HL-60 (cell line): ENCODE data around the gene ABCC1.

Experiments
- DNase-seq, 2 experiments: peaks; one replicate each; pipeline ENCODE4 v3.0.0-alpha.2; 2010 to 2020; ENCODE audit warnings: low read depth in 1 of 2, low spot score in 1 of 2
- H3K27ac ChIP-seq: fragments of 250-450 bp; sonication (Bioruptor Pico); replicated peaks from 2 replicates; pipeline ENCODE4 v1.5.1; 2020; ENCODE audit warnings: mild to moderate bottlenecking, moderate library complexity
- H3K27me3 ChIP-seq: fragments of 250-450 bp; sonication (Bioruptor Pico); 2 replicates; pipeline ENCODE4 v1.5.1; 2021; ENCODE audit warnings: mild to moderate bottlenecking, moderate library complexity; ENCODE audit not compliant: insufficient read depth, poor library complexity, severe bottlenecking
- H3K4me3 ChIP-seq: replicated peaks from 2 replicates; pipeline ENCODE4 v1.5.1; 2011; ENCODE audit warnings: mild to moderate bottlenecking, control low read depth, low read length; ENCODE audit not compliant: insufficient read depth
- CTCF ChIP-seq: IDR thresholded peaks from one replicate; pipeline ENCODE4 v1.5.1; 2011; ENCODE audit warnings: low read length, control low read depth, inconsistent platforms; ENCODE audit not compliant: insufficient read depth
- GABPA ChIP-seq: IDR thresholded peaks from 2 replicates; pipeline ENCODE4 v1.6.1; 2012; ENCODE audit warnings: low read depth
- POLR2AphosphoS5 ChIP-seq: IDR thresholded peaks from 2 replicates; pipeline ENCODE4 v1.6.1; 2012; ENCODE audit warnings: low read depth
- SPI1 ChIP-seq: IDR thresholded peaks from 2 replicates; pipeline ENCODE4 v1.6.1; 2012; ENCODE audit warnings: low read depth, mild to moderate bottlenecking, borderline replicate concordance
- long read RNA-seq: library from polyadenylated mRNA; unstranded; transcript quantifications from one replicate; pipeline ENCODE4 v2.0.0, GENCODE V29; 2020
- TF ChIP-seq, protein P1 (sequence below): IDR thresholded peaks from 2 replicates; pipeline ENCODE4 v1.6.1; 2012; ENCODE audit warnings: low read depth; ENCODE audit not compliant: insufficient replicate concordance

Gene ABCC1
- long read RNA-seq, full-length matches to known transcripts = 2 of 123 reads
- long read RNA-seq, partial matches to known transcripts = 99 of 123 reads
- long read RNA-seq, other reads (novel, unspliced or antisense) = 22 of 123 reads

DNA sequence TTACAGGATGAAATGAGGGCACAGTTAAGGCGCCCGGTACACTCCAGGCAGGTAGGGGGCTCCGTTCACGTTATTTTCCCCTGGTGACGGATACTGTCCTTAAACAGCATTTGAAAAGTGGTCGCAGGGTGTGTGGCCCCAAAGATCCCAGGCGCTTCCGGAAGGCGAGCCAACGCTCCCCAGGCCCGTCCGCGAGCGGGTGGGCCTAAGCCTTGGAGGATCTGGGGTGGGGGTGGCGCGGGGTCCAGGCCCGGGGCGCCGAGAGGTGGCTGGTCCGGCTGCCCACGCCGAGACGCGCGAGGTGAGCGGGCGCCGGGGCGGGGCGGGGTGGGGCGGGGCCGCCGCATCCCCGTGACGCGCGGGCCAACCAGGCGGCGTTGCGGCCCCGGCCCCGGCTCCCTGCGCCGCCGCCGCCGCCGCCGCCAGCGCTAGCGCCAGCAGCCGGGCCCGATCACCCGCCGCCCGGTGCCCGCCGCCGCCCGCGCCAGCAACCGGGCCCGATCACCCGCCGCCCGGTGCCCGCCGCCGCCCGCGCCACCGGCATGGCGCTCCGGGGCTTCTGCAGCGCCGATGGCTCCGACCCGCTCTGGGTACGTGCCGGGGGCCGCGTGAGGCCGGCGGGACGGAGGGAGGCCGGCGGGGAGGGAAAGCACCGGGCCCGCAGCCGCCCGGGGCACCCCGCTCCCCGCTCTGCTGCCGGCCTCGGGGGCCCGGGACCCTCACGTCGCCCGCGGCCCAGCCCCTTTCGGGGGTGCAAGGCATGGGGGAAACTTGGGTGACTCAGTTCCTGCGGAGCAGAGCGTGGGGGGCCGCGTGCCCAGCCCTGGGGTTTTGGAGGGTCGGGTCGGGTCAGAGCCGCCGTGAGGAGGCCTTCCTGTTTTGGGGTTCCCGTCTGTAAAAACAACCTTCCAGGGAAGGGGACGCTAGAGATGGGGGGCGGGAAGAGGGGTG, at the start of gene ABCC1:
Gene ABCC1, plus strand, starts transcription at position 407 of the 951 bp plus-strand sequence. Its CDS starts 136 bp downstream, at position 543.
- peak in 1 of 2 experiments; percentile 34 for DNase-seq
- no peak for TF ChIP-seq GABPA
- TF ChIP-seq SPI1 = peak; percentile 50; the same call in 1 of the 2 replicates
- peak within 1 kb of the TSS; percentile 74 for H3K4me3 ChIP-seq
- peak within 1 kb of the TSS; percentile 52 for H3K27ac ChIP-seq
- no peaks in the 10 kb centered on the region for H3K27me3 ChIP-seq

DNA sequence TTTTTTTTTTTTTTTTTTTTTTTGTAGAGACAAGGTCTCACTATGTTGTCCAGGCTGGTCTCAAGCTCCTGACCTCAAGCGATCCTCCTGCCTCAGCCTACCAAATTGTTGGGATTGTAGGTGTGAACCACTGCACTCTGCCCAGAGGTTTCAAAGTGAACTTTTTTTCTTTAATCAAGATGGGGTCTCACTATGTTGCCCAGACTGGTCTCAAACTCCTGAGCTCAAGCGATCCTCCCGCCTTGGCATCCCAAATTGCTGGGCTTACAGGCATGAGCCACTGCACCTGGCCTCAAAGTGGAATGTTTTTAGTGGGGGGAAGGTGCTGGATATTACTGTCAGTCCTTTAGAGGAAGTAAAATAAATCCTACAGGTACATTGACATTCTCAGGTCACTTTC, 49.1 kb upstream of the ABCC1 start:
- no peaks in the 10 kb centered on the region for H3K27me3 ChIP-seq
- H3K27ac ChIP-seq = no peak overlapping the region
- no peak for DNase-seq
- TF ChIP-seq CTCF = no peak
- no peak for TF ChIP-seq GABPA
- H3K4me3 ChIP-seq = no peak overlapping the region

DNA sequence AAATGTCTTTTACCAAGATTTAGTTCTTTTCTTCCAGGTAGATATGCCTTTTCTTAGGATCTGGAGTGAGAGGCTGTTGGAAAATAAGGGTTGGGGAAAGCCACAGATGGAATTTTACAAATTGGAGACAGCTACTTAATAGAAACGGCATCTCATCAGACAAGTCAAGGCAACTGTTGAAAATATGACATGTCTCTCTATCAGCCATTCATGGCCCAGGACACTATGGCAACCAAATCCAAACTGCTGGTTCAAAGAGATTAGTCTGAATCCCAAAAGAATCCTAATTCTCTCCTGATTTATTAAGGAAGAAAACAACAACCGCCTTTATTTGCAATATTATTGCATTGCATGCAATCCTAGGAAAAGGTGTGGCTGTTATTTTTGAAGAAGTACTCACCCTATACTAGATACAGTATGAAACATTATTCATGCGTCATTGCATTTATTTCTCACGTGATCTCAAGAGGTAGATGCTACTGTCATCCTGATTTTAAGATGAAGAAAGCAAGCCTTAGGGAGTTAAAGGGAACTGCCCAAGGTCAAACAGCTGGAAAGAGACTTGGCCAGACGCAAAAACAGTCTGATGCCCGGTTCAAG, 48.4 kb upstream of the ABCC1 start:
- Histone ChIP-seq H3K4me3 (no peak overlapping the region), H3K27me3 (no peaks in the 10 kb centered on the region), H3K27ac (no peak overlapping the region)
- DNase-seq = no peak
- TF ChIP-seq, protein P1, sequence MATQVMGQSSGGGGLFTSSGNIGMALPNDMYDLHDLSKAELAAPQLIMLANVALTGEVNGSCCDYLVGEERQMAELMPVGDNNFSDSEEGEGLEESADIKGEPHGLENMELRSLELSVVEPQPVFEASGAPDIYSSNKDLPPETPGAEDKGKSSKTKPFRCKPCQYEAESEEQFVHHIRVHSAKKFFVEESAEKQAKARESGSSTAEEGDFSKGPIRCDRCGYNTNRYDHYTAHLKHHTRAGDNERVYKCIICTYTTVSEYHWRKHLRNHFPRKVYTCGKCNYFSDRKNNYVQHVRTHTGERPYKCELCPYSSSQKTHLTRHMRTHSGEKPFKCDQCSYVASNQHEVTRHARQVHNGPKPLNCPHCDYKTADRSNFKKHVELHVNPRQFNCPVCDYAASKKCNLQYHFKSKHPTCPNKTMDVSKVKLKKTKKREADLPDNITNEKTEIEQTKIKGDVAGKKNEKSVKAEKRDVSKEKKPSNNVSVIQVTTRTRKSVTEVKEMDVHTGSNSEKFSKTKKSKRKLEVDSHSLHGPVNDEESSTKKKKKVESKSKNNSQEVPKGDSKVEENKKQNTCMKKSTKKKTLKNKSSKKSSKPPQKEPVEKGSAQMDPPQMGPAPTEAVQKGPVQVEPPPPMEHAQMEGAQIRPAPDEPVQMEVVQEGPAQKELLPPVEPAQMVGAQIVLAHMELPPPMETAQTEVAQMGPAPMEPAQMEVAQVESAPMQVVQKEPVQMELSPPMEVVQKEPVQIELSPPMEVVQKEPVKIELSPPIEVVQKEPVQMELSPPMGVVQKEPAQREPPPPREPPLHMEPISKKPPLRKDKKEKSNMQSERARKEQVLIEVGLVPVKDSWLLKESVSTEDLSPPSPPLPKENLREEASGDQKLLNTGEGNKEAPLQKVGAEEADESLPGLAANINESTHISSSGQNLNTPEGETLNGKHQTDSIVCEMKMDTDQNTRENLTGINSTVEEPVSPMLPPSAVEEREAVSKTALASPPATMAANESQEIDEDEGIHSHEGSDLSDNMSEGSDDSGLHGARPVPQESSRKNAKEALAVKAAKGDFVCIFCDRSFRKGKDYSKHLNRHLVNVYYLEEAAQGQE = no peak
- TF ChIP-seq CTCF (no peak), SPI1 (no peak), GABPA (no peak), POLR2AphosphoS5 (no peak)

DNA sequence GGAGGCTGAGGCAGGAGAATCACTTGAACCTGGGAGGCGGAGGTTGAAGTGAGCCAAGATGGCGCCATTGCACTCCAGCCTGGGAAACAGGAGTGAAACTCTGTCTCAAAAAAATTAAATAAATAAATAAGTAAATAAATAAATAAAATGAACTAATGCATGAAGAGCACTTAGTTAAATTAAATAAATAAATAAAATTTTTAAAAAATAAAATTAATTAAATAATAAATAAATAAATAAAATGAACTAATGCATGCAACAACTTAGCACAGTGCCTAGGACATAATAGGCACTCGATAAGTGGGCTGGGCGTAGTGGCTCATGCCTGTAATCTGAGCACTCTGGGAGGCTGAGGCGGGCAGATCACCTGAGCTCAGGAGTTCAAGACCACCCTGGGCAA, 45.5 kb upstream of the ABCC1 start:
- Histone ChIP-seq H3K4me3 (no peak overlapping the region), H3K27ac (no peak overlapping the region), H3K27me3 (no peaks in the 10 kb centered on the region)
- DNase-seq = no peak
- TF ChIP-seq GABPA (no peak), POLR2AphosphoS5 (no peak), CTCF (no peak), SPI1 (no peak)
- TF ChIP-seq, protein P1 = no peak
